ENCODE data around the gene APOLD1.

Gene APOLD1

DNA sequence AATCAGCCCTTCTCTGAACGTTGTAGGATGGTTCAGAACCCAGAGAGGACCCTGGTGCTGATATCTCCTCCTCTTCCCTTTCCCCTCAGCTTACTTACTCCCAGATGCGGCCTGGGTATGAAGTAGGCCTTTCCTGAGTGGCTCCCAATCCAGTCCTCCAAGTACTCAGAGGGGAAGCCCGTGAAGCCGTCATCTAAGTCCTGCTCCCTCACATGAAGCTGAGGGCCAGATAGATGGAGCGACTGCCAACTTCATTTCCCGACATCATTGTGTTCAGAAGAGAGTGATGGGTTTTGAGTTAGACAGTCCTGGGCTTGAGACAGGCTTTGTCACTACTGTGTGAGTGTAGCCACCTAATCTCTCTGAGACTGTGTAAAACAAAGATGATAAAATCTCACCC is 2.7 kb downstream of the APOLD1 start:
- TF ChIP-seq, protein P1, sequence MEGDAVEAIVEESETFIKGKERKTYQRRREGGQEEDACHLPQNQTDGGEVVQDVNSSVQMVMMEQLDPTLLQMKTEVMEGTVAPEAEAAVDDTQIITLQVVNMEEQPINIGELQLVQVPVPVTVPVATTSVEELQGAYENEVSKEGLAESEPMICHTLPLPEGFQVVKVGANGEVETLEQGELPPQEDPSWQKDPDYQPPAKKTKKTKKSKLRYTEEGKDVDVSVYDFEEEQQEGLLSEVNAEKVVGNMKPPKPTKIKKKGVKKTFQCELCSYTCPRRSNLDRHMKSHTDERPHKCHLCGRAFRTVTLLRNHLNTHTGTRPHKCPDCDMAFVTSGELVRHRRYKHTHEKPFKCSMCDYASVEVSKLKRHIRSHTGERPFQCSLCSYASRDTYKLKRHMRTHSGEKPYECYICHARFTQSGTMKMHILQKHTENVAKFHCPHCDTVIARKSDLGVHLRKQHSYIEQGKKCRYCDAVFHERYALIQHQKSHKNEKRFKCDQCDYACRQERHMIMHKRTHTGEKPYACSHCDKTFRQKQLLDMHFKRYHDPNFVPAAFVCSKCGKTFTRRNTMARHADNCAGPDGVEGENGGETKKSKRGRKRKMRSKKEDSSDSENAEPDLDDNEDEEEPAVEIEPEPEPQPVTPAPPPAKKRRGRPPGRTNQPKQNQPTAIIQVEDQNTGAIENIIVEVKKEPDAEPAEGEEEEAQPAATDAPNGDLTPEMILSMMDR (IDR thresholded peaks at IDR 0.05) = no peak

DNA sequence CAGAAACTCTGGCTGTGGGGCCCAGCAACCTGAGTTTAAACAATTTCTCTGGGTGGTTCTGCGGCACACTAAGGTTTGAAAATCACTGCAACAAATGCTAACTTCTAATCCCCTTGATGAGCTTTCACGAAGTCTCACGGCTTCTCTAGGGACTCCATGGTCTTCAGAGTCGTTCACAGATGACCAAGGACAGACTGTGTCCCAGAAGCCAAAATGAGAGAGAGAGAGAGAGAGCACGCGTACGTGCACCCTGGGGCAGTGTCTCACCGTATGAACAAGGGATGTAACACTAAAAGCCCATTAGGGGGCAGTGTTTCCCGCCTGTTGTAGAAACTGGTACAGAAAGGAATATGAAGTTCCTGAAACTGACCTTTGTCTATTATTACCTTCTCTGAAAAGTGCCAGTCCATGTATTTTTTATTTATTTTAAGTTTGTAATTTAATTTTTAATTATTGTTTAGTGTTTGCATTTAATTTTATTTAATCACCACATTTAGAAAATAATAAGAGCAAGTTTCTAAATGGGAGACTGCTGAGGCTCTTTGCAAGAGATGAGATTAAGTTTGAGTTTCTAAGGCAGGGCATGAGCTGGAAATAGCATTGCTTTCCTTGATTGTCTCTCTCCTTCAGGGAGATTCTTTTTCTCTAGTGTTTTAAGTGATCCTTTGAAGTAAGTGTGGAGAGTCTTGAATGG is 3.4 kb downstream of the APOLD1 start:
- TF ChIP-seq, protein P1 (IDR thresholded peaks at IDR 0.05) = peak; percentile 77

DNA sequence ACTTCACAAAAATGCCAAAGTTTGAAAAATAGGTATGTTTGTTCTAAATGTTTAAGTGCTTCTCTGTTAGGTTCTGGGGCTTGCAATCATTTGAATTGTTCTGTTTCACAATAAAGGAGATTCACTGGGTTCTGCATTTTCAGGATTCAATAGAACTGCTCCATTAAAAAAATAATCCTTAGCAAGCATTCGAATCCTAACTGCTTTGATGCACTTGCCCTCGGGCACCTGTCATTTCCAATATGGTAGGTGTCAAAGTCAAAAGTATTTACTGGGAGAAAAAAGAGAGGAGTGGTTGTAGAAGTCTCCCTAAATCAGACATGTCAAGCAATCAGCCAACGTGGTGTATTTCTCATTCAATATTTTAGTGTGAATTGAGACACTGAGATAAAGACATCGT is 5.5 kb downstream of the APOLD1 start:
- TF ChIP-seq, protein P1 (IDR thresholded peaks at IDR 0.05) = no peak

DNA sequence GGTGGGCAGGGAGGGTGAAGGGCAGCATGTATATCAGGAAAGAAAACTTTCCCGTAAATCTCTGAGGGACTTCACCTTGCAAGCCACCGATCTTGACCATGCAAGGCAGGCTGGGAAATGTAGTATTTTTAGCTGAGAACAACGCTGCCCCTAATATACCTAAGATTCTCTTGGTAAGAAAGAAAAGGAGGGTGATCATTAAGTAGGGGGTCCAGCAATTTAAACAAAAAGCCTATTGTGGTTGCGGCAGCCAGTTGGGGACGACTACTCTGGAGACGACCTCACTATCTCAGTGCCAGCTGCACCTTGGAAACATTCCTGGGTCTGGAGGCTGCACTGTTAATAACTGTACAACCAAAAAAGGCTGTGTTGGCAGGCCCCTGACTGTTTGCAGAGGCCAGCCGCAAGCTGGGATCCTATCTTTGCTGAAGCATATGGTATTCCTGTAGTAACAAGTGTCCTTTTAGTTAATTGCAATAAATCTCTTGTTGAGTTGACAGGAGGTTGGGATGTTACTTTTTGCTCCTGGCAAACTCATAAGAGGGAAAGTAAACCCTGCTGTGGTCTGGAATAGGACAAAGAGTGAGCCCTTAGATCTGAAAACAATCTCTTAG is 6.4 kb downstream of the APOLD1 start:
- TF ChIP-seq, protein P1 (IDR thresholded peaks at IDR 0.05) = no peak

DNA sequence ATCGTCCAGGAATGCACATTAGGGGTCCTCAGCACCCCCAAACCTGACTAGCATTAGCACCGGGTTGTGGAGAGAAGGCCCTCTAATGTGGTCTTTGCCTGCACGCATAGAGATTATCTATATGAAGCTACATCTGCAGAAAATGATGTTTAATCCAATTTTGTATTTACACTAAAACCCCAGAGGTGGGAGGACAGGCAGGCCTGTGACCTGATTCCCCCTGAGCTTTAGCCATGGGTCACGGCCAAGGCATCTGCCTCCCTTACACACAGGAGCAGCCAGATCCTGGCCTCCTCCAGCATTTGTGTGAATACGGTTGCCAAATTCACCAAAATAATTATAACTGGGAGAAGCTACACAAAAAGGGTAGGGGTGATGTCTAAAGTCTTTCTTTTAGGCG is 7.0 kb downstream of the APOLD1 start:
- TF ChIP-seq, protein P1 (IDR thresholded peaks at IDR 0.05) = no peak

DNA sequence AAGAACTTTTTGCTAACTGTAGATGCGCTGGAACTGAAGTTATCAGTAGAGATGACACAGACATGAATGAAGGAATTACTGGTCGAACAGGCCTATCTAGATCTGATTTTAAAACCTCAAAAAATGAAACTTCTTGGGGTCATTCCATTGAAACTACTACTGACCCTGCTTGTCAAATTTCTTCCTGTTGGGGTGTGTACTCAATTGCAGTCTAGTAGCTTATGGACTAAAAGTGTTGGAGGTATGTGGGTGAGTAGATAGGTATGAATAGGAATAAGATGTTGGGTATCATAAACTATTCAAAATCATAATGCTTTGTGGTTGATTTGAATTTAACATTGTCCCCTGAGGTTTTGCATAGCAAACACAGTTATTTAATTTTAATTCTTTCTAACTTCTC is 9.2 kb downstream of the APOLD1 start:
- TF ChIP-seq, protein P1 (IDR thresholded peaks at IDR 0.05) = no peak

DNA sequence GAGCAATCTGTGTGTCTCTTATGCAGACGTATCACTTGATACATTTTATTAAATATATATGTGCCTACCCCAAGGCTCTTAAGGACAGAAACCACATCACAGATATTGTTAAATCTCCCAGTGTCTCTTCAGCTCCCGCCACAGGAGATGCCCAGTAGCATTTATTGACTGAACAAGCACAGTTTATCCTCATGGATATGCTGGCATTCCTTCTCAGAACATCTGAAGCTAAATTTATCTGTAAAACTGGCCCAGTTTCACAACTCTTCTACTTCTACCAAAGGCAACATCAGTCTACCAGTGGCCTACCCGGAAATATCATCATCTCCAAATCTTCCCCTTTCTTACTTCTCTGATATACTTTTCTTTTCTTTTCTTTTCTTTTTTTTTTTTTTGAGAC is 10.7 kb downstream of the APOLD1 start:
- TF ChIP-seq, protein P1 (IDR thresholded peaks at IDR 0.05) = no peak
